Nephron progenitor cell (in vitro differentiated cells): Measurements from ENCODE around the gene SMARCC1.

Experiments
- DNase-seq: peaks from one replicate; pipeline ENCODE4 v3.0.0; 2021
- H3K27ac Mint-ChIP-seq: 2 replicates; pipeline ENCODE4 v1.8.0; 2021; ENCODE audit warnings: mild to moderate bottlenecking, moderate library complexity, mixed read lengths
- H3K27me3 Mint-ChIP-seq: 2 replicates; pipeline ENCODE4 v1.8.0; 2021; ENCODE audit warnings: mild to moderate bottlenecking, low read depth, mixed read lengths; ENCODE audit not compliant: poor library complexity
- H3K36me3 Mint-ChIP-seq: 2 replicates; pipeline ENCODE4 v1.8.0; 2021; ENCODE audit warnings: low read depth, mixed read lengths
- H3K4me1 Mint-ChIP-seq: 2 replicates; pipeline ENCODE4 v1.8.0; 2021; ENCODE audit warnings: mixed read lengths
- H3K4me3 Mint-ChIP-seq: 2 replicates; pipeline ENCODE4 v1.8.0; 2021; ENCODE audit warnings: mild to moderate bottlenecking, moderate library complexity, mixed read lengths
- H3K9me3 Mint-ChIP-seq: 2 replicates; pipeline ENCODE4 v1.8.0; 2021; ENCODE audit warnings: mild to moderate bottlenecking, moderate library complexity, mixed read lengths
- CTCF ChIP-seq: fragments of 200-600 bp; sonication (generic); IDR thresholded peaks from 2 replicates; pipeline ENCODE4 v1.5.0; 2021; ENCODE audit warnings: antibody characterized with exemption

Gene SMARCC1

GRCh38 chr3:47568901-47569300 lies 212.8 kb downstream of the SMARCC1 start:
- no peak for DNase-seq
- H3K4me1 Mint-ChIP-seq, result peaks cover 6% of the 10 kb centered on the region
- H3K4me3 Mint-ChIP-seq, result no peak overlapping the region
- H3K27ac Mint-ChIP-seq, result no peak overlapping the region
- TF ChIP-seq CTCF, result no peak
- H3K36me3 Mint-ChIP-seq, result no peaks in the 10 kb centered on the region
- H3K9me3 Mint-ChIP-seq, result no peaks in the 10 kb centered on the region
- peaks cover 26% of the 10 kb centered on the region for H3K27me3 Mint-ChIP-seq

GRCh38 chr3:47567149-47567548 lies 214.5 kb downstream of the SMARCC1 start:
- H3K4me1 Mint-ChIP-seq, result peaks cover 6% of the 10 kb centered on the region
- no peaks in the 10 kb centered on the region for H3K36me3 Mint-ChIP-seq
- no peak overlapping the region for H3K27ac Mint-ChIP-seq
- H3K4me3 Mint-ChIP-seq, result no peak overlapping the region
- peaks cover 19% of the 10 kb centered on the region for H3K27me3 Mint-ChIP-seq
- no peaks in the 10 kb centered on the region for H3K9me3 Mint-ChIP-seq
- DNase-seq, result no peak
- no peak for TF ChIP-seq CTCF

- Mint-ChIP-seq H3K27me3 (peaks cover 14% of the 10 kb centered on the region), H3K9me3 (no peaks in the 10 kb centered on the region), H3K4me3 (no peak overlapping the region), H3K36me3 (no peaks in the 10 kb centered on the region), H3K27ac (no peak overlapping the region), H3K4me1 (peaks cover 5% of the 10 kb centered on the region)
- no peak for TF ChIP-seq CTCF
- DNase-seq, result no peak
These were observed 215.0 kb downstream of the SMARCC1 start for GRCh38 chr3:47566667-47567066.

- no peaks in the 10 kb centered on the region for H3K36me3 Mint-ChIP-seq
- H3K4me3 Mint-ChIP-seq, result no peak overlapping the region
- TF ChIP-seq CTCF, result no peak
- no peak for DNase-seq
- H3K27me3 Mint-ChIP-seq, result peaks cover 7% of the 10 kb centered on the region
- no peaks in the 10 kb centered on the region for H3K9me3 Mint-ChIP-seq
- H3K4me1 Mint-ChIP-seq, result no peaks in the 10 kb centered on the region
- H3K27ac Mint-ChIP-seq, result no peak overlapping the region
These were observed 215.8 kb downstream of the SMARCC1 start for GRCh38 chr3:47565734-47566550.

- no peak overlapping the region for H3K4me3 Mint-ChIP-seq
- H3K27me3 Mint-ChIP-seq, result peaks cover 25% of the 10 kb centered on the region
- no peaks in the 10 kb centered on the region for H3K36me3 Mint-ChIP-seq
- no peak for DNase-seq
- no peak for TF ChIP-seq CTCF
- H3K4me1 Mint-ChIP-seq, result peaks cover 5% of the 10 kb centered on the region
- no peak overlapping the region for H3K27ac Mint-ChIP-seq
- peaks cover 11% of the 10 kb centered on the region for H3K9me3 Mint-ChIP-seq
These were observed 225.3 kb downstream of the SMARCC1 start for GRCh38 chr3:47556351-47556750.

- no peak for DNase-seq
- Mint-ChIP-seq H3K4me1 (peaks cover 5% of the 10 kb centered on the region), H3K27ac (no peak overlapping the region), H3K4me3 (no peak overlapping the region), H3K9me3 (peaks cover 11% of the 10 kb centered on the region), H3K36me3 (no peaks in the 10 kb centered on the region), H3K27me3 (peaks cover 42% of the 10 kb centered on the region)
- TF ChIP-seq CTCF, result no peak
These were observed 227.4 kb downstream of the SMARCC1 start for GRCh38 chr3:47554335-47554734.
